HTERT RPE-1 (cell line): ENCODE results near the gene LYST.
"Not testable (repeated sequence)": the region's sequence is repeated elsewhere in the genome, so short reads cannot be mapped to it uniquely, and the experiment has no call there.

ENCODE experiments used
- in situ Hi-C: fragments of 300-500 bp; cut with MboI; formaldehyde crosslinking; loops from 4 replicates; pipeline ENCODE4 v1.14.3; 2020; ENCODE audit warnings: low sequenced_read_pairs

The LYST gene

DNA sequence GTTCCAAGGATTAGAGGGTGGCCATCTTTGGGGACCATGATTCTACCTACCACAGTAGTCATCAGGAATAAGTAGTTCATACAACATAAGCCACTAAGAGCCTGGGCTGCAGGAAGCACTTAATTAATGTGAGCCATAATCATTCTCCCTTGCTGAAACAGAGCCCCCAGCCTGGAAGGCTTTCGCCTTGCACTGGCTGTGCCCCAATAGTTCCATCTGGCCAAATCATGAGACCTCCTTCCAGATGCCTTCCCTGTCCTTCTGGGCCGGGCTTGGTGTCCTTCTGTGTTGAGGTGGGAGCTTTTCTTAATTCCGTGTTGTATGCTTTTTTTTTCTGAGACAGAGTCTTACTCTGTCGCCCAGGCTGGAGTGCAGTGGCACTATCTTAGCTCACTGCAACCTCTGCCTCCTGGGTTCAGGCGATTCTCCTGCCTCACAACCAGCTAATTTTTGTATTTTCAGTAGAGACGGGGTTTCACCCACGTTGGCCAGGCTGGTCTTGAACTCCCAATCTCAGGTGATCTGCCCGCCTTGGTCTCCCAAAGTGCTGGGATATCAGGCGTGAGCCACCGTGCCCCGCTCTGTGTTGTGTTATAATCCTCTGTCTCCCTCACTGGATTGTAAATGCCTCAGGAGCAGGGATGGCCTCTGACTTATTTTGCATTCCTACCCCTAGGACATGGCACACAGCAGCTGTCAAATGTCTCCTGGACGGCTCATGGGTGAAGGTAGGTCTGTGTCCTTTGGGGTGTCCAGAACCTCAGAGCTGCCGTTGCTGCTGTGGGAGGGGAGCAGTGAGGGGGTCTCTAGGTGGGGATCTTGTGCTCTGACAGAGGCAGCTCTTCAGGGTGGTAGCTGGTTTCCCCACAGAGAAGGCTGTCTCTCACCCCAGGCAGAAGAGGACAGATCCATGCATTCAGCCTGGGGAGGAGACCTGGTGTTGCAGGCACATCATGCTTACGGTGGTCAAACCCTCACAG lies 227.2 kb downstream of the LYST start:
- in situ Hi-C loops: no loop called here

DNA sequence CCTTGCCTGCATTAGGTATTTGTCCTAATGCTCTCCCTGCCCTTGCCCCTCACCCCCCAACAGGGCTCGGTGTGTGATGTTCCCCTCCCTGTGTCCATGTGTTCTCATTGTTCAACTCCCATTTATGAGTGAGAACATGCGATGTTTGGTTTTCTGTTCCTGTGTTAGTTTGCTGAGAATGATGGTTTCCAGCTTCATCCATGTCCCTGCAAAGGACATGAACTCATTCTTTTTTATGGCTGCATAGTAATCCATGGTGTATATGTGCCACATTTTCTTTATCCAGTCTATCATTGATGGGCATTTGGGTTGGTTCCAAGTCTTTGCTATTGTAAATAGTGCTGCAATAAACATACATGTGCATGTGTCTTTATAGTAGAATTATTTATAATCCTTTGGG lies 228.1 kb downstream of the LYST start:
- in situ Hi-C loops: not testable (repeated sequence)

DNA sequence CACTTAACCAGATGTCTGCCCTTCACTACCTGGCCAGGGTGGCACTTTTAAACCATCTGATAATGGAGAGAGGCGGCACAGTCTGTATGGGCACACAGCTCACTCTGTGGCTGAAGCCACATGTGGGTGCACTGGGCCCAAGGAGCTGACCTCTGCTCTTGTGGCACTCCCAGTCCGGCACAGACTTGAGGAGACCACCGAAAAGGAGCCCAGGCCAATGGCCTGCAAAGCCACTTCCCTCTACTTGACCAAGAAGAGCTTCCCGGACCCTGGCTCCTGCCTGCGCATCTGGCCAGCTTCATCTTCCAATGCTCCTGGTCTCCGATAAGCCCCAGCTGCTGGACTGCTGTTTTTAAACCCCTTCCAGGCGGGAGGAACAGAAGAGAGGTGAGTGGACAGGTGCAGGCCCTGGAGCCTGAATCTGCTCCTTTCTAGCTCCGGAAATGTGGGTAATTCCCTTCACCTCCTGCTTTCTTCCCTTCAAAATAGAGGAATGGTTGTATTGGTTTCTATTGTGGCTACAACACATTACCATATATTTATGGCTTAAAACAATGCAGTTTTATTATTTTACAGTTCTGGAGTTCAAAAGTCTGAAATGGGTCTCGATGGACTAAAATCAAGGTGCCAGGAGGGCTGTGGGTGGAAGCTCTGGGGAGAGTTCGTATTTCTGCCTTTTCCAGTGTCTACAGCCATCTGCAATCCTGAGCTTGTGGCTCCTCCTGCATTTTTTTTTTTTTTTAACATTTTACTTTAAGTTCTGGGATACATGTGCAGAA lies 228.8 kb downstream of the LYST start:
- in situ Hi-C loops: no loop called here

DNA sequence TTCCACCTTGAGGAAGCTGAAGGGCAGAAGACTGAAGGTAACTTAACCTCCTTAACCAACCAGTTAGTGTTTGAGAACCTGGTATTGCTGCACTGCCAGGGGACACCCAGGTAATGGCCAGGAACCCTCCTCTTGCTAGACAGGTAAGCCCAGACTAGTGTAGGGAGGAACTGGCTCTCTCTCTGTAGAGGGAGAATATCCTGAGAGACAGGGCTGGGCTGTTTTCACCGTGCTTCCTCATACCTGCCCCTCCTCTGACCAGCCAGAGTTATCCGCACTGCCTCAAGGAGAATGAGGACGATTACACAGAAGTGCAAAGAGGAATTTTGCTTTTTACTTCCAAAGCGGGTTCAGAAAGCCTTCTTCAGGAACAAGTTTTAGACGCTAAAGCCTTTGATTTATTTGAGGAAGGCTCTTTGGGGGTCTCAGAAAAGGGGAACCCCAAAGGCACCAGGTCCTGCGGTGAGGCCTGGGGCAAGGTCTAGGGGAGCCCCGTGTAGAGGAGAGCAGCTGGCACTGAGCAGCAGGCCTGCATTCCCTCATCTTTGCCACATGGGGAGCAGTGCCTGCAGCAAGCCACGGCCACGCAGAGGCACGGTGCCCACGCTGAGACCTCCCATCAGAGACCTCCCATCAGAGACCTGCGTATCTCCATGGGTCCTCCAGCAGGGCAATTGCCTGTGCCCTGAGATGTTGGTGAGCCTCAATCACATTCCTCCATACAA lies 230.6 kb downstream of the LYST start:
- in situ Hi-C loops: no loop called here

DNA sequence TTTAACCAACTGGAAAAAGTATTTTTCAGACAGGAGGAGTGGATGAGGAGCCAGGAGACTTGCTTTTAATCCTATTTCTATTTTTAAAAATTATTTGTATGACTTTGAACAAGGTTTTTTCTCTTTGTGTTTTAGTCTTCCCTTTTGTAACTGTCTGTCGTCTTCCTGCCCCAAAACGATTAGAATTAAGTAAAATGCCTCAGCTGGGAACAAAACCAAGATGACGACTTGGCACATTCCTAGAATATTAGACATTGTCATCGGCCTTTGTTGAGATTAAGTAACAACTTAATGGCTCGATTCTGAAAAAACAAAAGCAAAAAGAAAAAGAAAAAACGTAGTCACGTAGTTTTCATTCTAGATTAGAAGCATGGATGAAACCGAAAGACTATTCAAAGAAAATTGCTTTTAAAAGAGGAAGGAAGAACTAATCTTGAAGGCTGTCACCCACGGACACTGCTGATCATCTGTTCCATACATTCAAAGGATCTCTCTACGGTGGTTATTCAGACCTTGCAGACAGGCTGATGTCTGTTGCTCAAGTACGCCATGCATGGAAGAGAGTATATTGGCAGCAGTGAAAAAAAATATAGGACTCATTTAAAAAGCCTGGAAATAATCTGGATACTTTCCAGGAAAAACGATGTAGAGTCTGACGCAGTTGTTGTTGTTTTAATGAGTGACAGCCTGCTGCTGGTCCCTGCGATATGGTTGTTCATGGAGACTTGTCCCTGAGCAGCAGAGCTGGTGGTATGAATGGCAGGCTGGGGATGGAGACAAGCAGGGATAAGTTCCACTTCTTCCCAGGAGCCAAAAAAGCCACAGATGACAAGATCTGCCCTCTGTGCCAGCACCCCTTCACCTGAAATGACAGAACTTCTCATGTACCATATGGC lies 234.0 kb downstream of the LYST start:
- in situ Hi-C loops: no loop called here

DNA sequence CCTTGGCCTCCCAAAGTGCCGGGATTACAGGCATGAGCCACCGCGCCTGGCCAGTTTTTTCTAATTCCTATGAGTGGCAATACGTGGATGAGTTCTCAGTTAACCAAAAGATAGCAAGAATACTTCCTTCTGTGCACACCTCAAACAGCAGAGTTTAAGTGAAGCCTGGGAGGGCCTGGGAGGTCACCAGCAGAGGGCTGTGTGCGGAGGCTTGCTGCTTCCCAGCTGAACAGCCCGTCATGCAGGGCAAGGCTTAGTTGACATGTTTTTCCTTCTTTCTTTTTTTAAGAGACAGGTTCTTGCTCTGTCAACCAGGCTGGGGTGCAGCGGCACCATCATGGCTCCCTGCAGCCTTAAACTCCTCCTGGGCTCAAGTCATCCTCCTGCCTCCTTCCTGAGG lies 234.9 kb downstream of the LYST start:
- in situ Hi-C loops: no loop called here

DNA sequence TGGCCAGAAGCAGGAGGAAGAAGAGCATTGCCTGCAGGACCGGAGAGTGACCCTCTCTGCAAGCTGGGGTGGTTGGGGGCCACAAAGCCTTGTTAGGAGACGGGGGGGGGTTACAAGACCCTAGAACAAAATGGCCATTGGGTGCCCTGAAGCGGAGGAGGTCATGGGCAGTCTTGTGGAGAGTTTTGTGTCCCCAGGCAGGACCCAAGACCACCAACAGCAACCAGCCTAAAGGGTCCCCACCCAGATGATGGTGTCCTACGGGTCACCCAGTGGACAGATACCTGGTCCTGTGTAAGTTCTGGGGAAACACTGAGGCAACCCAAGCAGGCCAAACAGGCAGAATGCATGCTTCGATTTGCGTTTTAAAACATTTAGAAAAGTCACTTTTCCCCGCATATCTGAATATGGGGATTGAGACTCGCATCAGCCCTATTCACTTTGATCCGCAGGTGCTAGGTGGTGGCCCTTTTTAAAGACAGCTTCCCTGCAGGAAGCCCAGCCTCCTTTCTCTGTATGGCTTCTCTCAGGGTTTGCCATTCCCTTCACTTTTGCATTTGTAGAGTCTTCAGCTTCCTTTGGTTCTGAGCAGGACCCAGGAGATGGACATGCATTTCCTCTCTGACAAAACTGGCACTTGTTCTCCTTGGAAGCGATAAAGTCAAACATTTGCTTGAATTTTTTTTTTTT lies 238.2 kb downstream of the LYST start:
- in situ Hi-C loops: no loop called here

DNA sequence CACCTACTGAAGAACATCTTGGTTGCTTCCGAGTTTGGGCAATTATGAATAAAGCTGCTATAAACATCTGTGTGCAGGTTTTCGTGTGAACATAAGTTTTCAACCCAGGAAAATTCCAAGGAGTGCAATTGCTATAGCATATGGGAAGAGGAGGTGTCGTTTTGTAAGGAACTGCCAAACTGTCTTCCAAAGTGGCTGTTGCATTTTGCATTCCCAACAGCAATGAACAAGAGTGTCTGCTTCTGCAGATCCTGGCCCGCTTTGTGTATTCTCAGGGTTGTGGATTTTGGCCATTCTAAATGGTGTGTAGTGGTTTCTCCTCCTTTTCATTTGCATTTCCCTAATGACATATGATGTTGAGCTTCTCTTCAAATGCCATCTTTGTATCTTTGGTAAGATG lies 240.9 kb downstream of the LYST start:
- in situ Hi-C loops: no loop called here

DNA sequence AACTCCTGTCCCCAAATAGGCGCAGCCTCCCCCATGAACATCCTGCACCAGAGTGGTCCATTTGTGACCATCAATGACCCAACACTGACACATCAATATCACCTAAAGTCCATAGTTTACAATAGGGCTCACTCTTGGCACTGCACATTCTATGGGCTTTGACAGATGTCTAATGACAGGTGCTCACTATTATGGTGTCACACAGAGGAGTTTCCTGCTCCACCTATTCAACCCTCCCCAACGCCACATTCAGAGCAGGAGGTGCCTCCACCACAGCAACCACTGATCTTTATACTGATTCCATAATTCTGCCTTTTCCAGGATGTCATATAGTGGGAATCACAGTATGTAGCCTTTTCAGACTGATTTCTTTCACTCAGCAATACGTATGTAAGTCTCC lies 241.4 kb downstream of the LYST start:
- in situ Hi-C loops: no loop called here

DNA sequence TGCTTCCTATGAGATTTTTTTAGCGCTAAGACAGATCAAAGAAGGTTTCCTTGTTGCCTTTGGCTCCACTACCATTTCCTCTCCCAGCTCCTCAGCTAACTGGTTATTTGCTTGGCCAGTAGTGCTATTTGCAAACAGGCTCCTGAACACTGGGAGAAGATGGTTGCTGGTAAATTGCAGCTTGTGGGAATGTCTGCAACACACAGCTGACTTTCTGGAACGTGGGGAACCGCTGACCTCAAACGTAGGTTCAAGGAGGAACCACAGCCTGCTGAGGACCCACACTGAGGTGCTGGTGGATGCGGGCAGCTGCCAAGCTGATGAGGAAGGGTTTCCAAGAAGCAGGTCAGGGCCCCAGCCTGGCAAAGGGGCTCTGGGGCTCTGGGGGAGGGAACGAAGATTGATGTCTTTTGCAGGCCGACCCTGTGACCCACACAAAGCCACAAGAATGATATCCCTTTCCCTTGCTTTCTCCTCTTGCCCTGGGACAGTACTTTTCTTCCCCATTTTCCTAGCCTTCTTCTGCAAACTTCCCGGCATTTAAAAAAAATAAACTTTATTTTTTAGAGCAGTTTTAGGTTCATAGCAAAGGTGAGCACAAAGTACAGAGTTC lies 241.9 kb downstream of the LYST start:
- in situ Hi-C loops: no loop called here

DNA sequence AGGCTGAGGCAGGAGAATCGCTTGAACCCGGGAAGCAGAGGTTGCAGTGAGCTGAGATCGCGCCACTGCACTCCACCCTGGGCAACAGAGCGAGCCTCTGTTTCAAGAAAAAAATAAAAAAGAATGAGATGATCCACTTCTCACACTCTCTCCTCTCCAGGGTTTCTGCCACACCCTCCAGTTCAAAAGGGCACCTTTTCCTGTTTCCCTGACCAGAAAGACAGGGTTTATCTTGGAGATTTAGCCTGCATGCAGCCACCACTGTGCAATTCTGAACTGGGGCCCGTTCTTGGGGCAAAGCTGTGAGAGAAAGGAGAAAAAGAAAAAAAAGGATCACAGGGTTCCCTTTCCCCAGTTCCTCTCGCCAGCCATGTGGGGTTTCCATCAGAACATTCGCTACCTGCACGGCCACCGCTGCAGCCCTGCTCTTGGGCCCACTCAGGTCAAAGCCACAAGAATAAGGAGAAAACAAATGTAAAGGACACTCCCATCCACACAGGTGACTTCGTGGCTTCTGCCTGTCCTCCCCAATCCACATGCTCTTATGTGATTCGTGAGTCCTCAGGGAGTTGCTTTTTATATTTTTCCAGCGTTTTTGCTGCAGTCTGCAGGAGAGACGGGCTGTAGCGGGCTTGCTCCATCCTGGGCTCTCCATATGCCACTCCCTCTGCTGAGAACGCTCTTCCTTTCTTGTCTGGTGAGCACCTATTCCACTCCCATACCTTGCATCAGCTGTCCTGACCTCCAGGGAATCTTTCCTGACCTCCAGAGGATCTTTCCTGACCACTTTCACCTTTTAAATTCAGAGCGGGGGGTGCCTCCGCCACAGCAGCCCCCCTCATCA lies 243.5 kb downstream of the LYST start:
- in situ Hi-C loops: no loop called here

DNA sequence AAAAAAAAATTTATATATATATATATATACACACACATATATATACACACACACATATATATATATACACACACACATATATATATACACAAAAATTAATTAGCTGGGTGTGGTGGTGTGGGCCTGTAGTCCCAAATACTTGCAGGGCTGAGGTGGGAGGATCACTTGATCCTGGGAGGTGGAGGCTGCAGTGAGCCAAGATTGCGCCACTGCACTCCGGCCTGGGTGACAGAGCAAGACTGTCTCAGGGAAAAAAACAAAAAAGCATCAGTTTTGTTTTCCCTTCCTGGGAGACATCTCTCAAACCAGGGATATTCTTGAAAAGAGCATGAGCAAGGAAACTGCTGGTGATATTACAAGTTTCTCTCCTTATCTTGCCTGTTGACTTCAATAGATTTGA lies 247.6 kb downstream of the LYST start:
- in situ Hi-C loops: not testable (repeated sequence)

DNA sequence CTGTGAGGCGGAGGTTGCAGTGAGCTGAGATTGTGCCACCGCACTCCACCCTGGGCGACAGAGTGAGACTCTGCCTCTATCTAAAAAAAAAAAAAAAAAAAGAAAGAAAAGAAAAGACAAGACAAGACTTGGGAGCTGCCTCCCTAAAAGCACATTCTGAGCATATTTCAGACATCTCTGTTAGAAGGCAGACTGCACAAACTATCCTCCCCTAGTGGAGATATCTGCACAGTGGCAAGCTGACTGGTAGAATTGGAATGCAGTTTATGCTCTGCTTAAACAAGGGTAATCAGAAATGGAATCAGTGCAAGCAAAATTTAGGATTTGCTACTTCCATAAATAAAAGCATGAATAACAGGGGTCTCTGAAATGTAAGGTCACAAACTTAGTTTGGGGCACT lies 248.9 kb downstream of the LYST start:
- in situ Hi-C loops: no loop called here

DNA sequence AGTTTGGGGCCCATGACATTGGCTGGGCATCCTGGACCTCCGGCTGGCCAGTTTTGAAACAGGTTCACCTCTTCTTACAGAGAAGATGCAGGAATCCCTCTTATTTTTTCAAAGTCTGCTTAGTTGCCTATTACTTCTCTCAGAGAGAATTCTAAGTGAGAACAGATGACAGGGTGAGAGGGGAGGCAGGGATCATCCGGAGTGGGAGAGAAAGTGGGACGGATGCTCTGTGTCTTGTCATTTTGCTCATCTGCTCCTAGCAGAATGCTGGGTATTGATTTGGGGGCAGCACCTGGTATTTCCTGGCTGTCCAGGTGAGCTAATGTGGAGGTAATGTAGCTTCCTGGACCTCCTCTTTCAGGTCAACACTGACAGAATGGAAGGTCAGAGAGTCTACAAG lies 249.6 kb downstream of the LYST start:
- in situ Hi-C loops: no loop called here

DNA sequence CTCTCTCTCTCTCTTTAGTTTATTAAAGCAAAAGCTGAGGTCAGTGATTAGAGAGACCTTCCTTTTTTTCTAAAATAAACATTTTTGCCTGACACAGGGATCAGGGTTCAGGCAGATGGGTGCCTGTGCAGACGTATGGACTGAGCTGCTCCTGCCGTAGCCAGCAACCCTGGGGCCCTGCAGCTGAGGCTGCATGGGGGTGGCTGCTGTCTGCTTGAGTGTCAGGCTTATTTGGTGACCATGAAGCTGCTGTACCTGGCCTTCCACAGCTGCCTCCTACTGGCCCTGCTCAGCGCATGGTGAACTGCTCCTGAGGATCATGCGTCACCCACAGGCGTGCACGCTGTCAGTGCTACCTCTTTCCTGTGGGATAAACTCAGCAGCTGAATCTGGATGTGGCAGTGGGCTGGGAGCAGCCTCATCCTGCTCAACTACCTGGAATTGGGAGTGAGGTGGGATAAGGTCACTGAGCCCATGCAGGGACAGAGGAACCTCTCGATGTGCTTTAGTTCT lies 252.2 kb downstream of the LYST start:
- in situ Hi-C loops: no loop called here

DNA sequence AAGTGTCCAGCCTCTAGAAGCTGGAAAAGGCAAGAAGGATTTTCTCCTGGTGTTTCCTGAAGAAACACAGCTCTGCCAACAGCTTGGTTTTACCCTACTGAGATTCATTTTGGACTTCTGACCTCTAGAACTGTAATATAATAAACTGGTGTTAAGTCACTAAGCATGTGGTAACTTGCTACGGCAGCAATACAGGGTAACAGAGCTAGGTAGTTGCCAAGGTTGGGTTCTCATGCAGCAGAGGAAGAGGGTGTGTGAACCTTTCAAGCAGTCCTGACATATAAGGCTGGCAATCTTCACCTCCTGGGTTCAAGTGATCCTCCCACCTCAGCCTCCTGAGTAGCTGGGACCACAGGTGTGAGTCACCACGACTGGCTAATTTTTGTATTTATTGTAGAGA lies 253.1 kb downstream of the LYST start:
- in situ Hi-C loops: no loop called here

DNA sequence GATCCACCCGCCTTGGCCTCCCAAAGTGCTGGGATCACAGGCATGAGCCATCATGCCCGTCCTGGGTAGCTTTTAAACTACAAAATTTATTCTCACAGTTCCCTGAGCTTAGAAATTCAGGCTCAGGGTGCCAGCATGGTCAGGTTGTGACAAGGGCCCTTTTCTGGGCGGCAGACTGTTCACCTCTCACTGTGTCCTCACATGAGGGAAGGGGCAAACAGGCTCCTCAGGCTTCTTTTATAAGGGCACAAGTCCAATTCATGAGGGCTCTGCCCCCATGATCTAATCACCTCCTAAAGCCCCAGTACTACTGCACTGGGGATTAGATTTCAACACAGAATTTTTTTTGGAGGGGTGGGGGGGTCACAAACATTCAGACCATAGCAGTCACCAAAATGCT lies 253.9 kb downstream of the LYST start:
- in situ Hi-C loops: no loop called here
